Keratinocyte (primary cell): ENCODE measurements around the gene GRIA2. TPM values are rescaled to one million over a fixed set of nuclear protein-coding genes. Genes with fewer than 3 reads are reported as not detected.

Source experiments
- DNase-seq: peaks from one replicate; pipeline ENCODE4 v3.0.0-alpha.2; 2011; ENCODE audit warnings: low read depth, missing footprints, low spot score
- FAIRE-seq: peaks from 2 replicates; lab custom pipeline; 2011; peaks lifted over from hg19 to GRCh38; lab: Jason Lieb, UNC
- H2AFZ ChIP-seq: 2 replicates; pipeline ENCODE4 v1.6.0; 2012; ENCODE audit warnings: low read length, control low read depth, inconsistent platforms; ENCODE audit not compliant: control insufficient read depth
- H3K27ac ChIP-seq: 2 replicates; pipeline ENCODE4 v1.5.1; 2011; ENCODE audit warnings: low read length; ENCODE audit not compliant: control insufficient read depth, insufficient read depth
- H3K27me3 ChIP-seq: 3 replicates; pipeline ENCODE4 v1.6.0; 2011; ENCODE audit warnings: low read length; ENCODE audit not compliant: control insufficient read depth, insufficient read depth; ENCODE audit errors: extremely low read depth
- H3K36me3 ChIP-seq, 2 experiments: 2 replicates in 1 of 2; 3 replicates in 1 of 2; pipeline ENCODE4 v1.5.1; 2011; ENCODE audit warnings: low read length in 2 of 2, mild to moderate bottlenecking in 1 of 2; ENCODE audit not compliant: control insufficient read depth in 2 of 2, insufficient read depth in 2 of 2; ENCODE audit errors: extremely low read depth in 1 of 2
- H3K4me1 ChIP-seq: 3 replicates; pipeline ENCODE4 v1.5.1; 2011; ENCODE audit warnings: low read length; ENCODE audit not compliant: control insufficient read depth, insufficient read depth; ENCODE audit errors: extremely low read depth
- H3K4me2 ChIP-seq: 3 replicates; pipeline ENCODE4 v1.6.0; 2011; ENCODE audit warnings: low read depth, low read length; ENCODE audit not compliant: control insufficient read depth, insufficient read depth; ENCODE audit errors: extremely low read depth
- H3K4me3 ChIP-seq, 3 experiments: fragments of 200-600 bp in 1 of 3; sonication (generic) in 1 of 3; 2 replicates in 2 of 3; 3 replicates in 1 of 3; pipeline ENCODE4 v1.5.1; 2011 to 2016; ENCODE audit warnings: low read length in 3 of 3, mild to moderate bottlenecking in 3 of 3, control low read depth in 2 of 3, inconsistent platforms in 1 of 3, low read depth in 1 of 3, mixed read lengths in 1 of 3, mixed run types in 1 of 3, moderate library complexity in 1 of 3; ENCODE audit not compliant: control insufficient read depth in 2 of 3, insufficient read depth in 2 of 3; ENCODE audit errors: extremely low read depth in 1 of 3
- H3K79me2 ChIP-seq: 2 replicates; pipeline ENCODE4 v1.6.0; 2012; ENCODE audit warnings: low read length; ENCODE audit not compliant: control insufficient read depth, insufficient read depth
- H3K9ac ChIP-seq: 3 replicates; pipeline ENCODE4 v1.6.0; 2011; ENCODE audit warnings: low read length; ENCODE audit not compliant: control insufficient read depth, insufficient read depth; ENCODE audit errors: extremely low read depth
- H3K9me1 ChIP-seq: 3 replicates; pipeline ENCODE4 v1.6.0; 2011; ENCODE audit warnings: low read length; ENCODE audit not compliant: control insufficient read depth, insufficient read depth; ENCODE audit errors: extremely low read depth
- H3K9me3 ChIP-seq: 2 replicates; pipeline ENCODE4 v1.5.1; 2012; ENCODE audit warnings: low read depth, low read length; ENCODE audit not compliant: control insufficient read depth
- H4K20me1 ChIP-seq: 3 replicates; pipeline ENCODE4 v1.6.0; 2011; ENCODE audit warnings: low read length; ENCODE audit not compliant: control insufficient read depth, insufficient read depth; ENCODE audit errors: extremely low read depth
- CTCF ChIP-seq, 3 experiments: IDR thresholded peaks in 1 of 3; conservative IDR thresholded peaks in 1 of 3; optimal IDR thresholded peaks in 1 of 3; 2 replicates in 2 of 3; 3 replicates in 1 of 3; pipeline versions ENCODE3 to v1.5.1; 2011; ENCODE audit warnings: low read length in 3 of 3, mild to moderate bottlenecking in 3 of 3, moderate library complexity in 2 of 3, control low read depth in 1 of 3, inconsistent platforms in 1 of 3; ENCODE audit not compliant: insufficient read depth in 2 of 3; ENCODE audit errors: extremely low read depth in 1 of 3
- EZH2 ChIP-seq: IDR thresholded peaks from one replicate; pipeline ENCODE4 v1.6.1; 2012; ENCODE audit warnings: inconsistent platforms, mild to moderate bottlenecking, low read length, moderate library complexity
- dilution Hi-C: fragments of 300-500 bp; cut with MboI; formaldehyde crosslinking; loops from one replicate; pipeline ENCODE4 v1.7.0; 2020; ENCODE audit warnings: low sequenced_read_pairs; ENCODE audit not compliant: extremely low pct_ligation_motif_present
- polyA plus RNA-seq, 5 experiments: library from polyadenylated mRNA; depleted of rRNA in 3 of 5; stranded (reverse) in 3 of 5; stranded (forward) in 1 of 5; unstranded in 1 of 5; fragments of >200 nt; gene quantifications; 1 replicate in 1 of 5; 2 replicates in 3 of 5; 3 replicates in 1 of 5; pipeline versions ENCODE4 v1.2.1 to v1.2.3, GENCODE V29; 2011 to 2012; ENCODE audit warnings: missing spikeins in 2 of 5, low read depth in 1 of 5, low replicate concordance in 1 of 5

GRIA2 gene
- polyA plus RNA-seq, 1 donor (not counting 4 experiments of a cell fraction or from before 2014, with no cell fraction given) = not detected

DNA sequence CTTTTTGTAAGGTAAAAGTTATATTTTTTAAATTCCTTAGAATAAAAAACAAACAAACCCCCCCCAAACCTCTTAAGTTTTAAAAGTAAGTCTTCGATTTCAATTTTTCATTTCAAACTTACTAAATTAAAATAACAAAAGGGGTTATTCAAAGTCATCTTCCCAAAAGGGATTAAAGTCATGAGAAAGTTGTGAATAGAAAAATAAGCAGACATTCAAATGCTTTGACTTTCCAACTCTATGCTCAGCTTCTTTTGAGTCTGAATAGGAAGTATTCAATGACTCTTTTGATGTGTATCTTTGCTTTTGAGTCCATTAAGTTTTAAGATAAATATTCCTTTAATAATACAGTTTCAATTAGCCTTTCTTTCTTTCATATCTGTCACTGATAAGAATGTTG, 138.3 kb downstream of the GRIA2 start:
- FAIRE-seq (no peak), DNase-seq (no peak)
- Histone ChIP-seq H3K36me3 (no peaks in the 10 kb centered on the region), H3K27me3 (no peaks in the 10 kb centered on the region), H4K20me1 (no peaks in the 10 kb centered on the region), H3K9me1 (no peaks in the 10 kb centered on the region), H3K4me2 (no peak overlapping the region), H2AFZ (no peak overlapping the region), H3K9me3 (no peaks in the 10 kb centered on the region), H3K4me3 (no peak overlapping the region), H3K79me2 (no peaks in the 10 kb centered on the region), H3K9ac (no peak overlapping the region), H3K27ac (no peak overlapping the region), H3K4me1 (no peaks in the 10 kb centered on the region)
- TF ChIP-seq CTCF (optimal IDR thresholded peaks at IDR 0.05 in 1 of 3, IDR thresholded peaks at IDR 0.05 in 1 of 3, conservative IDR thresholded peaks at IDR 0.05 in 1 of 3; ENCODE audit: extremely low read depth in 1 of 3, insufficient read depth in 2 of 3, low read length in 3 of 3) = no peak
- TF ChIP-seq EZH2 = no peak
- dilution Hi-C loops = no loop called here

GRCh38 chr4:157363360-157363759, 142.8 kb downstream of the GRIA2 start:
- H3K79me2 ChIP-seq = no peaks in the 10 kb centered on the region
- no peak overlapping the region for H2AFZ ChIP-seq
- H4K20me1 ChIP-seq = no peaks in the 10 kb centered on the region
- dilution Hi-C loops = no loop called here
- FAIRE-seq = no peak
- DNase-seq = no peak
- no peaks in the 10 kb centered on the region for H3K9me3 ChIP-seq
- H3K36me3 ChIP-seq = no peaks in the 10 kb centered on the region
- H3K4me1 ChIP-seq = no peaks in the 10 kb centered on the region
- H3K4me3 ChIP-seq = no peak overlapping the region
- TF ChIP-seq EZH2 (no peak), CTCF (optimal IDR thresholded peaks at IDR 0.05 in 1 of 3, IDR thresholded peaks at IDR 0.05 in 1 of 3, conservative IDR thresholded peaks at IDR 0.05 in 1 of 3; ENCODE audit: extremely low read depth in 1 of 3, insufficient read depth in 2 of 3, low read length in 3 of 3) (no peak)
- H3K9ac ChIP-seq = no peak overlapping the region
- no peak overlapping the region for H3K4me2 ChIP-seq
- no peaks in the 10 kb centered on the region for H3K27me3 ChIP-seq
- H3K9me1 ChIP-seq = no peaks in the 10 kb centered on the region
- no peak overlapping the region for H3K27ac ChIP-seq
